CD4-positive, alpha-beta T cell treated with Interleukin-4 for 4 hours (primary cell): ENCODE results near the gene CBX2.

Experiments
- DNase-seq: peaks from one replicate; pipeline ENCODE4 v3.0.0-alpha.2; 2020

Gene CBX2

DNA sequence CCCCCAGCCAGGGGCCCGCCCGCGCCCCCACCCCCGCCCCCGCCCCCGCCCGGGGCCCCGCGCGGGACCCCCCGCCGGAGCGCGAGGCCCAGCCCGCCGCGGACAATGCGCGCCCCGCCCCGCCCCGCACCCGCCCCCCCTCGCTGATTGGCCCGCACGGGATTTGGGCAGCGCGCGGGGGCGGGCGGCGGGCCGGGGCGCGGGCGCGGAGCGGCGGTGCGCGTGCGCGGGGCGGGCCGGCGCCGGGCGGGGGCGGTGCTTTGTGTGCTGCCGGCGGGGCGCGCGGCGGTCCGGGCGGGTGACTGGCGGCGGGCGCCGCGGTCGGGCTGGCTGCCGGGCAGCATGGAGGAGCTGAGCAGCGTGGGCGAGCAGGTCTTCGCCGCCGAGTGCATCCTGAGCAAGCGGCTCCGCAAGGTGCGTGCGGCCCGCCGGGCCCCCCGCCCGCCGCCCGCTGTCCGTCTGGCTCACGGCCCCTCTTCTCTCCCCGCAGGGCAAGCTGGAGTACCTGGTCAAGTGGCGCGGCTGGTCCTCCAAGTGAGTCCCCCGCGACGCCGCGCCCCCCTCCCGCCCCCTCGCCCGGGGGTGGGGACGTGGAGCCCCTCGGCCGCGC is at the start of gene CBX2:
TSS of gene CBX2 (plus strand) at position 255 of the 610 bp plus-strand sequence. CDS start at position 343, 88 bp downstream.
- peak; percentile 70 for DNase-seq

DNA sequence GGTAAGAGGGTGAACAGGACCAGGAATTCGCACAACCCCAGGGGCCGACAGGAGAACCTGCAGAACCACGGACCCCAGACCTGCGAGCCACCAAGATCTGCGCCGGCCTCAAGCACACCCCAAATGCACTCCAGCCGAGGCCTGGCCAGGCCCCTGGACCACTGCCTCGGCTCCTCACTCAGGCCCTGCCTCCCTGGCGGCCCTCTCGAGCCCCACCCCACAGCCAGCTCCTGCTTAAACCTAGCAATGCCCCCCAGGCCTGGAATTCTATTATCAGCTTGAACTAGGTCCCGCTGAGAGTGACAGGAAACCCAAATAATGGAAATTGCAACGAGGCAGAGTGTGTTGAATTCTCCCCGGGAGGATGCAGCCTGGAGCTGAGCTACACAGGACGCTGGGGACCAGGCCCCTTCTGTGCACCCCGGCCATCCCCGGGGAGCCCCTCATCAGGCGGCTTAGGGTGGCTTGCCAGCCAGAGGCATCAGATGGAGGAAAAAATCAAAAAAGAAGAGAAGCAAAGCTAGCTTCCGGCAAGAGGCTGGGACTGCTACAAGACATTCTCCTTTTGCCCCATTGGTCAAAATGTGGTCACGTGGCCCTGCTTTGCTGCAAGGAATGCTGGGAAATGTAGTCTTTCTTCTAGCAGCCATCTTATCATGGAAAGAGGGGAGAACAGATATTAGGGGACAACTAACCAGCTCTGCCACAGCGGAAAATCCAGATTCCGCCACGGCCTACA is 49.6 kb upstream of the CBX2 start:
- peak; percentile 91 for DNase-seq

DNA sequence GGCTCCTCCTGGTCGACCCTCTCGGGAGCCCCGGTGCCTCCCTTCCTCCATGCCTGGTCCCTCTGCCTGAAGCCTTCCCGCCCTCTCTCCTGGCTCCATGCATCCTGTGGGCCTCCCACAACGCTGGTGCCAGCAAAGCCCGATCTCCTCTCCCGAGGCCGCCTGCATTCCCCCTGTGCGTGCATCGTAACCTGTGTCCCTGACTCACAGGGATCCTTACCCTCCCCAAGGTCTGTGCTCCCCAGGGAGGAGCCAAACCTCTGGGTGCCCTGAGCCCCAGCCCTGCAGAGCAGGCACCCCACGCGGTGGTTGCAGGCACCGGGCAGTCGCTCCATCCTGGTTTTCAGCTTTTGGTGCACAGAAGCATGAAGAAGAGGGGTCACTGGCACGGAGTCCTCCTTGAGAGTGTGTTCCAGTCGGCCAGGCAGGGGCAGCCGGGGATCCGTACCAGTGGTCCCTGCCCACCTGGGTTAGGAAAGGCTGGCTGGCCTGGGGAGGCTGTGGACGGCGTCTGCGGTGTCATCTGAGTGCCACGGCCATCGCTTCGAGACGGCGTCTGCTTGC is 49.0 kb upstream of the CBX2 start:
- DNase-seq: no peak

DNA sequence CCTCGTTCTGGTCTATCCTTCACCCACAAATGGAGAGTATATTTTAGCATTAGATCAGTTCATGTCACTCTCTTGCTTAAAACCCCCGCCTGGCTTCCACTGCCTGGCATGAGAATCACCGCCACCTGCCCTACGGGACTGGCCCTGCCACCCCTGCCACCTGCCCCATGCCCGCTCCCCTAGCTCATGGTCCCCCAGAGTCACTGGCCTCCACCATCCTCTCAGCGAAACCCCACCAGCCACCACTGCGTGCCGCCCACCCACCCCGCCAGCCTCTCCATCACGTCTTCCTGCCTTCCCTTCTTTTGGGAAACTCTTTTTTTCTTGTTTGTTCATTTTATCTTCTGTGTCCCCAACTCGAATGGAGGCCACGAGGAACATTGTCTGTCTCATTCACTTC is 48.2 kb upstream of the CBX2 start:
- no peak for DNase-seq

DNA sequence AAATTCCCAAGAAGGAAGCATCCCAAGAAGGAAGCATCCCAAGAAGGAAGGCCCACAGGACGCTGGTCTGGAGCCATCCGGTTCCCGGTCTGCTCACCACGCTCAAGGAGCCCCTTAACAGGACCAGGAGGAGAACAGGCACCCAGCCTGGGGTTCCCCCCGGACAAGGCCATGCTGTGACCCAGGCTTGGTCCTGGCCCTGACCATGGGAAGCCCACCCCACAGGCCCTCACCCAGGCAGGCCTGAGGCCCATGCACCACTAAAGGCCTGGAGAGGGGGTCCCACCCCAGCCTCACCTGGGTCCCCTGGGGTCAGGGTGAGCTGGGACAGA is 47.5 kb upstream of the CBX2 start:
- DNase-seq: no peak

DNA sequence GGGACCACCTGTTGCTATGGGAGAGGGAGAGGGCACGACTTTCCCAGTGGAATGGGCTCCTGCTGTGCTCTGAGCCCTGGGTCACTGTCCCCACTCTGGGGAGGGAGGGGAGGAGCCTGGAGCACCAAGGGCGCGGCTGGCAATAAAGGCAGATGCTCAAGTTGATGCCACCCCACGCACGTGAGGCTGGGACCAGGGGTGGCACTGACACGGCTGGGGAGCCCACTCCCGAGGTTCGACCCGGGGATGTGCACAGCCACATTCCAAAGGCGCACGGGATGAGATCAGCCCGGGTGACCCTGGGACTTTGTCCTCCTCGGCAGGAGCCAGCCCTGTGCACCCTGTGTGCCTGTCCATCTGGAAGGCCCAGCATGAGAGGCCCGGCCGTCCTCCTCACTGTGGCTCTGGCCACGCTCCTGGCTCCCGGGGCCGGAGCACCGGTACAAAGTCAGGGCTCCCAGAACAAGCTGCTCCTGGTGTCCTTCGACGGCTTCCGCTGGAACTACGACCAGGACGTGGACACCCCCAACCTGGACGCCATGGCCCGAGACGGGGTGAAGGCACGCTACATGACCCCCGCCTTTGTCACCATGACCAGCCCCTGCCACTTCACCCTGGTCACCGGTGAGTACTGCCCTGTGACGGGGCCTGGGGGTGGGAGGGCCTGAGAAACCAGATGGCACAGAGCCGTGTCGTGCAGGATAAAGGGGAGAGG is 47.0 kb upstream of the CBX2 start, which contains the start of gene ENPP7:
TSS of gene ENPP7 (plus strand) at position 175 of the 715 bp plus-strand sequence. CDS start at position 372, 197 bp downstream.
- DNase-seq: no peak

DNA sequence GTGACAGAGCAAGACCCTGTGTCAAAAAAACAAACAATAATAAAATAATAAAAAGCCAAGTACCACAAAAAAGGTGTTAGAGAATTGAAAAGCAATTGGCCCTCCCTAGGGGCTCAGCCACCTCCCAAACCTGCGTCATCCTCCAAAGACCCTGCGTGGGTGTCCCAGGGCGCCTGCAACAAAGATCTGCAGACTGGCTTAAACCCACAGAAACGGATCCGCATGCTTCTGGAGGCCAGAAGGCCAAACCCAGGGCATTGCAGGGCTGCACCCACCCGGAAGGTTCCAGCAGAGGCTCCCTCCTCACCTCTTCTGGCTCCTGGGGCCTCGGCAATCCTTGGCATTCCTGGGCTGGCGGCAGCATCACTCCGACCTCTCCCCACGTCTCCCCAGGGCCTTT is 45.7 kb upstream of the CBX2 start:
- DNase-seq: no peak

DNA sequence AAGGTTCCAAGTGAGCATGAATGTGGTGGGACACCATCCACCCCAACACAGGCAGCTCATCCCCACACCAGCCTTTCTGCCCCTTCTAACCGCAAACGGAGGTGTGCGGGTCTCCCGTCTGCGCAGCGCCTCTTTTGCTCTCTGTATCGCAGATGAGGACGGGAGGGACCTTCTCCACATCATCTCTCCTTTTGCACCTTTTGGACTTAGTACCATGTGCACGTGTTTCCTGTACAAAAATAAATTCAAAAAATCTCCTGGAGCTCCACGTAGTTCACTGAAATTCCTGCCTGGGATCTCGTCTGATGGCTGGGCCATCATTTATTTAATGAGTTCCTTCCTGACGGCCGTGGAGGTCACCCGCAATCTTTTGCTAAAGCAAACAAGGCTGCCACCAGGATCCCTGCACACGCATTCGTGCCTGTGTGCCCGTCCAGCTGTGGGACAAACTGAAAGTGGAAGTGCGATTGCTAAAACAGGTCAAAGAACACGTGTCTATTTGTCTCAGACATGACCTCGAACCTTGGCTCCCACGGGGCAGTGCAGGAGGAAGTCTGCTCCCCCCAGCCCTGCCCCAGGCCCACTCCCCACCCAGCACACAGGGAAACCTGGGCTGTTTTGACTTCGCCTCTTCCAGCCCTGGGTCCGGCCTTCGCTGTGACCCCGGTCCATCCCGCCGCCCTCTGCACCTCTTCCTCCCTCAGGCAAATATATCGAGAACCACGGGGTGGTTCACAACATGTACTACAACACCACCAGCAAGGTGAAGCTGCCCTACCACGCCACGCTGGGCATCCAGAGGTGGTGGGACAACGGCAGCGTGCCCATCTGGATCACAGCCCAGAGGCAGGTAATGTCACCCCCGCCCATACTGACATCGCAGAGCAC is 44.9 kb upstream of the CBX2 start:
- peak; percentile 33 for DNase-seq

DNA sequence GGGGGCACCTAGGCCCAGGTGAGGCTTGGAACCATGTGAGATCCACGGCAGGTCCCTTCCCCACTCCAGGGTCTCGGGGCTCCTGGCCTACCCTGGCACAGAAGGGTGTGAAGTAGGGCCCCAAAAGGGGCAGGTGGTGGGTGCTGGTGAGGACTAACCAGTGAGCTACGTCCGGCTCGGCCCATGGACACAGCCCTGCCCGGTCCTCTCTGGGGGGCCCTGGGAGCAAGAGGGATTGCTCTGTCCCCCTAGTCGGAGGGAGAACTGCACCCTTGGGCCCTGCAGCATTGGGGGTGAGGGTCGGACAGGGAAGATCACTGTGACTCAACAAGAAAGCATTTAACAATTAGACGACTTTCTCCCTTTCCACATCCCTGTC is 44.3 kb upstream of the CBX2 start:
- DNase-seq: no peak

DNA sequence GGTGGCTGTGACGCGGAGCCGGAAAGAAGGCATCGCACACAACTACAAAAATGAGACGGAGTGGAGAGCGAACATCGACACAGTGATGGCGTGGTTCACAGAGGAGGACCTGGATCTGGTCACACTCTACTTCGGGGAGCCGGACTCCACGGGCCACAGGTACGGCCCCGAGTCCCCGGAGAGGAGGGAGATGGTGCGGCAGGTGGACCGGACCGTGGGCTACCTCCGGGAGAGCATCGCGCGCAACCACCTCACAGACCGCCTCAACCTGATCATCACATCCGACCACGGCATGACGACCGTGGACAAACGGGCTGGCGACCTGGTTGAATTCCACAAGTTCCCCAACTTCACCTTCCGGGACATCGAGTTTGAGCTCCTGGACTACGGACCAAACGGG is 42.9 kb upstream of the CBX2 start:
- no peak for DNase-seq

DNA sequence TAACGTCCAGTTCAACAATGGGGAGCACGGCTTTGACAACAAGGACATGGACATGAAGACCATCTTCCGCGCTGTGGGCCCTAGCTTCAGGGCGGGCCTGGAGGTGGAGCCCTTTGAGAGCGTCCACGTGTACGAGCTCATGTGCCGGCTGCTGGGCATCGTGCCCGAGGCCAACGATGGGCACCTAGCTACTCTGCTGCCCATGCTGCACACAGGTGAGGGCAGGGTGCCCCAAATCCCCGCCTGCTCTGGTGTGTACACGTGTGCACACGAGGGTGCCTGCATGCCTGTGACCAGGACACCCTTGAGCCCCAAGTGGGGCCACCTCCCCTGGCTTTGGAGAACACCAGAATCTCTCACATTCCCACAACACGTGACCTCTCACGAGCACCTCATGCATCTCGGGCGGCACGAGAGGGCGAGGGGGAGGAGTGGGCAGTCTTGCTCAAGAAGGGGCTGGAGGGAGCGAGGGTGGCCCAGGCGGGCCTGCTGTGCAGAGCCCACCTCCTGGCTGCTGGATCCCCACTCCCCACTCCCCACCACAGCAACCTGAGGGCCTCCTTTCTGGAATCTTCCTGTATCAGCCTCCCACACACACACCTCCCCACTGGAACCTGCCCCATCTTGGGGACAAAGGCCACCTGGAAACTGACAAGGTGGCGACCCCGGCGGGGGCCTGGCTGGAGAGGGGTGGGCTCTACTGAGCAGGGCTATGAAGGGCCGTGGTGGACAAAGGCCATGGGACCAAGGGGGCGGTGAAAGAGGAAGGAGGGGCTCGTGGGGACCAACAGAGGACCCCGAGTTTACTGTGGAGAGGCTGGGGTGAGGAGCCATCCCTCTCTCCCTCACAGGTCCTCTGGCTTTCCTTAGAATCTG is 40.7 kb upstream of the CBX2 start:
- DNase-seq: no peak

DNA sequence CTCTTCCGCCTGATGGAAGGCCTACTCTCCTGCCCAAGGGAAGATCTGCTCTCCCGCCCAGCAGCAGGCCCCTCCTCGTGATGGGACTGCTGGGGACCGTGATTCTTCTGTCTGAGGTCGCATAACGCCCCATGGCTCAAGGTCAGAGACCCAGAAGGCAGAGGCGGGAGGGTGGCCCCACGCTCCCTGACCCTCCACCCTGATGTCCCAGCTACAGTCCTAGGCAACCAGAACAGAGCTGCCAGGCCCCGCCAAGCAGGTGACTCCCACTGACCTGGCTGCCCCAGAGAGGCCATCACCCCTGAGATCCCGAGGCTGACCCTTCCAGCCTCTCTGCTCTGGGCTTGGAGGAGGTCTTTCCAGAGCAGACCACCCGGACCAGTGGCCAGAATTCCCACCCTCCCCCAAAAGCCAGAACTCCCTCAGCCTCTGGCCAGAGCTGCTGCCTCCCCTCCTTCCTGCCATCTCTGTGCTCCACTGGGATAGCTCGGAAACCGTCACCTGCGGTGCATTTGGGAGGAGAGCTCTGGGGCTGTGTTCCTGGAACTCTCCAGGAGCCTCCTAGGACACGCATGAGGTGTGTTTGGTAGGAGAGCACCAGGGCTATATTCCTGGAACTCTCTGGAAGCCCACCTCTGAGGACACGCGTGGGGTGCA is 39.9 kb upstream of the CBX2 start:
- no peak for DNase-seq

DNA sequence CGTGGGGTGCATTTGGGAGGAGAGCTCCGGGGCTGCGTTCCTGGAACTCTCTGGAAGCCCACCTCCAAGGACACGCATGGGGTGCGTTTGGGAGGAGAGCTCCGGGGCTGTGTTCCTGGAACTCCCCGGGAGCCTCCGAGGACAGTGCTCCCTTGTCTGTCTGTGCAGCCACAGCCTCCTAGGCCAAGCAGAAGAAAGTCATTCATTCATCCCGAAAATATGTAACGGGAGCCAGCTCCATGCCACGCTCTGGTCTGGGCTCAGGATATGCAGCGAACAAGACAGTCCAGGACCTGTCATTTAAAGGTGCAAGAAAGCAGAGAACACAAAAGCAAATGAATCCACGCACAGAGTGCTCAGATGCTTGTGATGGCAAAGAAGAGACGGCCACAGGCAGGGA is 39.3 kb upstream of the CBX2 start:
- no peak for DNase-seq

DNA sequence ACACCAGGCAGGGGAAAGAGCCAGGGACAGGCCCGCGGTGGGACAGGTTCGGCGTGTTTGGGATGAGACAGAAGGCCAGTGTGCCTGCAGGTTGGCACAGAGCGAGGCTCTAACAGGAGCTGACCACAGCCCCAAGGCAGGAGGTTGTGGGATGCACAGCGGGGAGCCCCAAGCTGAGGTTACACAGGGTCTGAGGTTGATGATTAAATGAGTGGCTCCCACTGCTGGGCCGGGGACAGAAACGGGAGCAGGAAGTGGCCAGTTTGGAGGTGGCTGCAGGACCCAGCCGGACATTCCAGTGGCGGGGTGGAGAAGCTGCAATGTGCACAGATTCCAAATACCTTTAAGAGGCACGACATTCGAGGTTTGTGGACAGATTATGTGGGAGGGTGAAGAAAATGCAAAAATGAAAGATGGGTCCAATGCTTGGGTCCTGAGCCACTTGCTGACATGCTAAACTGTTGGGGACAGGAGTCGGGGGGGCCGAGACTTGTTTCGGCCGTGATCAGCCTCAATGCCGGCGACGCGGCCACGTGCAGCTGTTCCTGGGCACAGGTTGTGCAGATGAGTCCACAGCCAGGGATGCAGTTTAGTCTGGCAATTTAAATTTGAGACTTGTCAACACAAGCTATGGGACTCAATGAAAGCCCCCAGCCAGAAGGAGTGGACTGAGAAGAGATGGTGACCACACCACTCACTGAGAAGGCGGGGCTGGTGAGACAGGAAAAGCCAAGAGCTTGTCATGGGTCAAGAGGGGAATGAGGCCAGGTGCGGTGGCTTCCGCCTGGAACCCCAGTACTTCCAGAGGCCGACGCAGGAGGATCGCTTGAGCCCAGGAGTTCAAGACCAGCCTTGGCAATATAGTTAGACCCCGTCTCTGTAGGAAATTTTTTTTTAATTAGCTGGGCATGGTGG is 38.5 kb upstream of the CBX2 start:
- no peak for DNase-seq

DNA sequence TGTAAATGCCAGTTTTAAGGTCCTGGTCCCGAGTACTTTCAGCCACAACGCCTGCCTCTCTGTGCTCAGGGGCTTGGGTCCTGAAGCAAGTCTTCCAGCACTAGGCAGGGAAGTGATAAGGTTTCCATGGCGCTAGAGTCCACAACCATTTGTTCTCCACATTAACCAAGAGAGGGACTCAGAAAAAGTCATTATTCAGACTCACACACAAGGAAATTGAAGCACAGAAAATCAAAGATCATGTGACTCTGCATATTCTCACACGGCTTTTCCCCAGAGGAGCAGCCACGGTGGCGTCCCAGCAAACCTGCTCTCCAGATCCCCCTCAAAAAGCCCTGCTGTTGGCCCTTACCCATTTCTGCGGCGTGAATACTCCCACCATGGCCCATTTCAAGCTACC is 37.5 kb upstream of the CBX2 start:
- DNase-seq: no peak

DNA sequence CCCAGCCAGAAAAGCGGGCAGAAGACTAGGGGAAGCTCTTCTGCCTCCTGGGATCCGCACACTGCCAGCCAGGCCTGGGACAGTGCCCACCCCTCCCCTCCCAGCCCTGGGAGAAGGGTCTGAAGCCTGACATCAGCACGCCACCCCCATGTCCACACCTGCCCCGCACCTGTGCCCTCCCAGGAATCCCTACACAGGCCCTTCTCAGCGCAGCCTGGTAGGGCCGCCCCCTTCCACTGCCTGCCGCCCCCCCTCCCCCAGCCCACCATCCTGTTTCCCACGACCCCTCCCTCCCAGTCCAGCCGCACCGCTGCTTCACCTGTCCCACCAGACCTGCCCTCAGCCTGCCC is 36.6 kb upstream of the CBX2 start:
- DNase-seq: no peak

DNA sequence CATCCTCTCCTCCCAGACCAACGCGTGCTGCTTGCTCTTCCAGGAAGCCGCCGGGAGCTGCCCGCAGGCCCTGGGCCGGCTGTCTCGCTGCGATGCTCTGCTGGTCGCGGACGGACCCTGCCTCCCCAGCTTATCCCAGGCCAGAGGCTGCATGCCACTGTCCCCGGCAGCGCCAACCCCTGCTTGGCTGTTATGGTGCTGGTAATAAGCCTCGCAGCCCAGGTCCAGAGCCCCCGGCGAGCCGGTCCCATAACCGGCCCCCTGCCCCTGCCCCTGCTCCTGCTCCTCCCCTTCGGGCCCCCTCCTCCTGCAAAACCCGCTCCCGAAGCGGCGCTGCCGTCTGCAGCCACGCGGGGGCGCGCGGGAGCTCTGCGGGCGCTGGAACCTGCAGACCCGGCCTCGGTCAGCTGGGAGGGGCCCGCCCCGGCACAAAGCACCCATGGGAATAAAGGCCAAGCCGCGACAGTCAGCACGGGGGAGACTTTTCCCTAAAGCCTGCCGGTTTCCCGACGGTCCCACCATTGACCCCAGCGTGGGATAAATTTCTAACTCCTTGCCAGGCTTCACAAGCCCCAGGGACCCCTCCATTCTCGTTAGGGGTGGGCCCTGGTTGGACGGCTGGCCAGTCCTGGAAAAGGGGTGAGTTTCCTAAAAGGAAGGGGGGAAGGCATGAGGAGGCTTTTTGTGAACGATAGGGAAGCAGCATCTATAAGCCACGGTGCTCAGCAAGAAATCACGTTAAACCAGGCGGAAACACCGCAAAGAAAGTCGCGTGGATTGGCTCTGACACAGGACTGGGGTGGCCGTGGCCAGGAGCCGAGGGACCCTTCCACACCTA is 36.0 kb upstream of the CBX2 start:
- peak; percentile 55 for DNase-seq

DNA sequence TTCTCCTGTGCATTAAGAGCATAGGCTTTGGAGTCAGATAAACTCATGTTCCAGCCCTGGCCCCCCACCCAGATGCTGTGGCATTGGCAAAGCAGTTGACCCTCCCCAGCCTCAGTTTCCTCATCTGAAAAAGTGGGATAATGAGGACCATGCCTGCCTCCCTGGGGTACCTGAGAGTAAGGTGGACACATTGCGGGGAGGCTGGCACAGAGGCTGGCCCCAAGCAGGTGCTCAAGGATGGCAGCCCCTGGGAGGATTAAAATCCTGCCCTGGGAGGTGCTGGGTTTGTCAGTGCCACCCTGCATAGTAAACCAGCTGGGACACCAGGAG is 35.4 kb upstream of the CBX2 start:
- DNase-seq: no peak

DNA sequence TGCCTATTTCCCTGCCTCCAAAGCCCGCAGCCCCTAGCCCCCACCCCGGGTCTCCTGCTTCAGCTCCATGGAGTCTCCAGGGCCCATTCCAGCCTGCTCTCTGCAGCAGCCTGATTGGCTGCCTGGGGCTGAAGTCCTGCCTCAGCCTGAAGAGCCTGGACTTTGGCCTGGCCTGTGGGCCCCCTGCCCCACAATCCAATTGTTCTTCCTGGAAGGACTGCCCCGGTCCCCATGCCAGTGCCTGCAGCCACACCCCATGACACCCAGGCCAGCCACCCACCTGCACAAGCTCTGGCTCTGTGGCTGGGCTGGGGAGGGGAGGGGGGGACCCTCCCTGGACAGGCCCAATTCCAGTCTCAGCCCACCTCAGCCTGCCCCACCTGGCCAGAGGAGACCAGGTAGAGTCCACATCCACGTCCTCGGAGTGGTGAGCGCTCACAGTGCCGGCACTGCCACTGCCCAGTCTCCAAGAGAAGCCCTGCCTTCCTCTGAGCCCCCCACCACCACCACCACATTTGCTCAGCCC is 34.9 kb upstream of the CBX2 start:
- DNase-seq: no peak
